Esophagus muscularis mucosa (tissue), 3 donors: ENCODE data around the gene SMAD5.

Source experiments
- CTCF ChIP-seq, 3 experiments: fragments of 200-600 bp in 2 of 3; fragments of 450-650 bp in 1 of 3; sonication (generic) in 2 of 3; IDR thresholded peaks; one replicate each; pipeline ENCODE4 v1.5.1; 2017 to 2019; ENCODE audit warnings: antibody characterized with exemption in 3 of 3, mild to moderate bottlenecking in 2 of 3, moderate library complexity in 1 of 3
- POLR2A ChIP-seq: fragments of 450-650 bp; IDR thresholded peaks from one replicate; pipeline ENCODE4 v1.6.1; 2017; ENCODE audit warnings: antibody characterized with exemption, moderate library complexity, mild to moderate bottlenecking, low read depth
- POLR2AphosphoS5 ChIP-seq, 2 donors: sonication (generic); formaldehyde crosslinking; IDR thresholded peaks; one replicate each; pipeline ENCODE4 v1.6.1; 2017; ENCODE audit warnings: antibody characterized with exemption in 2 of 2

- no peak for TF ChIP-seq CTCF (IDR thresholded peaks at IDR 0.05)
- TF ChIP-seq POLR2A, result no peak
- no peak for TF ChIP-seq POLR2AphosphoS5 (IDR thresholded peaks at IDR 0.05)
Measured at GRCh38 chr5:136137497-136138220, 5.0 kb downstream of the SMAD5 start.
